Pancreas (tissue), 10 donors: Measurements from ENCODE around the gene CST9L. TPM values are rescaled to one million over a fixed set of nuclear protein-coding genes. Genes with fewer than 3 reads are reported as not detected.
A peak's percentile ranks its signal among the peaks of the same experiment; 100 is the strongest.

Source experiments
- ATAC-seq, 4 donors: fragments of 200-7000 bp; cut with Tn5 transposase; one replicate each; pipeline versions ENCODE4 v1.8.0 to v1.9.1; 2020; ENCODE audit warnings: mild to moderate bottlenecking in 4 of 4, moderate library complexity in 4 of 4
- DNase-seq, 6 donors: peaks; one replicate each; pipeline ENCODE4 v3.0.0-alpha.2; 2020
- FAIRE-seq: peaks from 2 replicates; lab custom pipeline; 2012; peaks lifted over from hg19 to GRCh38; lab: Jason Lieb, UNC
- H3K27ac ChIP-seq, 4 donors: fragments of 200-600 bp; sonication (generic); 1 replicate in 3 of 4; 2 replicates in 1 of 4; pipeline versions ENCODE4 v1.5.0 to v1.8.0; 2020
- H3K27me3 ChIP-seq, 4 donors: fragments of 200-600 bp; one replicate each; pipeline ENCODE4 v1.8.0; 2021
- H3K36me3 ChIP-seq, 3 donors: fragments of 200-600 bp; sonication (generic) in 1 of 3; one replicate each; pipeline versions ENCODE4 v1.5.0 to v1.8.0; 2020 to 2021
- H3K4me1 ChIP-seq, 3 donors: fragments of 200-600 bp; one replicate each; pipeline ENCODE4 v1.8.0; 2021
- H3K4me3 ChIP-seq, 4 donors: fragments of 200-600 bp; sonication (generic) in 2 of 4; one replicate each; pipeline versions ENCODE4 v1.5.0 to v1.8.0; 2020 to 2021
- H3K9me3 ChIP-seq, 4 donors: fragments of 200-600 bp; one replicate each; pipeline ENCODE4 v1.8.0; 2021
- WGBS, 2 donors: extraction: QIAGEN DNeasy Blood & Tissue Kit; methylation state at CpG; one replicate each; pipeline ENCODE4 v1.1.7; 2013; 5-methylcytosine and 5-hydroxymethylcytosine counted together
- intact Hi-C, 3 donors: fragments of 100-400 bp; cut with DNase I; formaldehyde crosslinking; loops; one replicate each; pipeline versions ENCODE4 v1.11.1 to v1.14.2; 2022
- polyA plus RNA-seq, 2 donors: library from polyadenylated mRNA; stranded (reverse); fragments of 200-250 nt; gene quantifications; one replicate each; pipeline ENCODE4 v1.2.3, GENCODE V29; 2013
- total RNA-seq, 6 donors: library from RNA; stranded (reverse); fragmentation: NEBNext Ultra II Directional in 4 of 6; extraction: Animal tissue kit (Norgen Biotek cat#: 25700) in 4 of 6; gene quantifications; one replicate each; pipeline versions ENCODE4 v1.2.1 to v1.2.4, GENCODE V29; 2021 to 2023
- TF ChIP-seq, protein P1 (sequence below), 4 donors: fragments of 200-600 bp; sonication (generic) in 3 of 4; IDR thresholded peaks; one replicate each; pipeline versions ENCODE4 v1.5.0 to v1.8.0; 2021; ENCODE audit warnings: antibody characterized with exemption in 4 of 4
- donor health status: healthy with polysubstance abuse.
- donor health status: DM: no; HTN: no; CAD: no; lungs with moderate emphysema.
- donor health status: DM: no; HTN: no; CAD: no.
- donor health status: control.
- donor health status: control.
- donor health status: Bipolar disorder and iron deficiency.
- donor health status: DM: yes; HTN: yes; CAD: no.
- donor health status: DM: no; HTN: no; CAD: no.
- donor health status: DM: no; HTN: no; CAD: no.
- donor health status: DM: yes; HTN: yes; CAD: no.

CST9L gene
- total and polyA plus RNA-seq, 8 donors: not detected

DNA sequence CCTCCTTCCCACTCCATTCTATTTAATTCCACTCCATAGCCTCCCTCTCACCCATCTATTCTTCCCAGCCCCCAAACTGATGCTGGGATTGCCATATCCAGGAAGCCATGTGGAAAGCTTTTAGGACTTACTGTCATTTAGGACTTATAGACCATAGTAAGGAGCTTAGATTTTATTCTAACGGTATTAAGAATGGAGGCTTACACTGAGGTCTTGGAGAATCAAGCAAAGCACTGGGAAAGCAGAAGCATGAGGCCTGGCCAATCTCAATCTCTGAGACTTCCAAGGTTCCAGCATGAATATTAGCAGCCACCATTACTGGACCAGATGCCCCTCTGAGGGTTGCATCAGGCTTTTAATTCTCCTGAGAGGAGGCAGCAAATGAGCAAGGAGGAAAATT, 36.0 kb upstream of the CST9L start:
- 49 to 76% methylated on average over 1 of the region's 1 CpG for WGBS, 2 donors

DNA sequence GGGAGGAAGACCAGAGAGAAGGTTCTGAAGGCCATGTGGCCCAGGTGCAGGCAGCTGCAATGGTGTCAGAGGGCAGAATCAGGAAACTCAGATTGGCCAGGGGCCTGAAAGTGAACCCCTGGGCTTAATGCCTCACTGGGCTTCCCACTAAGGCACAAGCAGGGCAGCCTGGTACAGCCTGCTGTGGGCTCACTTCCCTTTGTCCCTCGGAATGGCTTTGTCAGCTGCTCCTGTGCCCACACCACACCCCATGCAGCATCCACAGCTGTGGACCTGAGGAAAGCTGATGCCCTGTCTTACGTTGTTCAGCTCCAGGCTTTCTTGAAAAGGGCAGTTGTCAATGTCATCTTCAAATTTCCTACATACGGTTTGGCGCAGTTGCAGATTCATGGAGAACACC, 35.0 kb upstream of the CST9L start:
- DNase-seq (peak in 1 of 6 donors; percentile 16), FAIRE-seq (no peak), ATAC-seq (no peak)
- Histone ChIP-seq H3K9me3 (no peaks in the 10 kb centered on the region), H3K36me3 (no peaks in the 10 kb centered on the region), H3K27ac (no peak overlapping the region), H3K4me3 (no peak overlapping the region), H3K4me1 (no peaks in the 10 kb centered on the region), H3K27me3 (no peaks in the 10 kb centered on the region)
- 75 to 80% methylated on average over 4 of the region's 4 CpGs for WGBS, 2 donors
- TF ChIP-seq, protein P1, sequence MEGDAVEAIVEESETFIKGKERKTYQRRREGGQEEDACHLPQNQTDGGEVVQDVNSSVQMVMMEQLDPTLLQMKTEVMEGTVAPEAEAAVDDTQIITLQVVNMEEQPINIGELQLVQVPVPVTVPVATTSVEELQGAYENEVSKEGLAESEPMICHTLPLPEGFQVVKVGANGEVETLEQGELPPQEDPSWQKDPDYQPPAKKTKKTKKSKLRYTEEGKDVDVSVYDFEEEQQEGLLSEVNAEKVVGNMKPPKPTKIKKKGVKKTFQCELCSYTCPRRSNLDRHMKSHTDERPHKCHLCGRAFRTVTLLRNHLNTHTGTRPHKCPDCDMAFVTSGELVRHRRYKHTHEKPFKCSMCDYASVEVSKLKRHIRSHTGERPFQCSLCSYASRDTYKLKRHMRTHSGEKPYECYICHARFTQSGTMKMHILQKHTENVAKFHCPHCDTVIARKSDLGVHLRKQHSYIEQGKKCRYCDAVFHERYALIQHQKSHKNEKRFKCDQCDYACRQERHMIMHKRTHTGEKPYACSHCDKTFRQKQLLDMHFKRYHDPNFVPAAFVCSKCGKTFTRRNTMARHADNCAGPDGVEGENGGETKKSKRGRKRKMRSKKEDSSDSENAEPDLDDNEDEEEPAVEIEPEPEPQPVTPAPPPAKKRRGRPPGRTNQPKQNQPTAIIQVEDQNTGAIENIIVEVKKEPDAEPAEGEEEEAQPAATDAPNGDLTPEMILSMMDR (IDR thresholded peaks at IDR 0.05): no peak
- intact Hi-C loops: loop anchor here in 1 of 3 donors (10.0 kb wide), 1 partner anchor 159 kb away; no protein-coding TSS in a partner anchor

More for the DNA sequence above, 36.0 kb upstream of the CST9L start:
- H3K27ac ChIP-seq: no peak overlapping the region
- H3K27me3 ChIP-seq: no peaks in the 10 kb centered on the region
- no peak for FAIRE-seq
- no peaks in the 10 kb centered on the region for H3K4me1 ChIP-seq
- TF ChIP-seq, protein P1 (IDR thresholded peaks at IDR 0.05): no peak
- intact Hi-C loops: loop anchor here in 1 of 3 donors (10.0 kb wide), 1 partner anchor 160 kb away; no protein-coding TSS in a partner anchor
- H3K4me3 ChIP-seq: no peak overlapping the region
- no peaks in the 10 kb centered on the region for H3K9me3 ChIP-seq
- H3K36me3 ChIP-seq: no peaks in the 10 kb centered on the region
- ATAC-seq: no peak
- DNase-seq: no peak

DNA sequence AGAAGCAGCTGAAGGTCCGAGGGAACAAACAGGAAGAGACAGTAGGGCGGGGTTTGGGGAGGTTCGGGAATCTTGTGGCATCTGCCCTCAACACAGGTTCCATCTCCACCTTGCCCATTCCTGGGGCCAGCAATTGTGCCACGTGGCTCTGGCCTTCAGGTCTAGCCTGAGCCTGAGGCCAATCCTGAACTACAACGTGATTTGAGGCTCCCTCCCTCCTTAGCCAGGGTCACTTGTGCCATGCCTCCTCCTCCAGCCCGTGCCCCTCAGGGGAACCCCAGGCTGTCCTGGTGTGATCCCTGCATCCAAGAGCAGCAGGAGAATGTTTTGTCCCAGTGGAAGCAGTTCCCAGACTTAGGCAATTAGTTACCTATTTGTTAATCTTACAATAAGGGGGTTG, 34.4 kb upstream of the CST9L start:
- H3K9me3 ChIP-seq: no peaks in the 10 kb centered on the region
- H3K27me3 ChIP-seq: no peaks in the 10 kb centered on the region
- no peaks in the 10 kb centered on the region for H3K36me3 ChIP-seq
- no peak overlapping the region for H3K27ac ChIP-seq
- intact Hi-C loops: loop anchor here in 1 of 3 donors (10.0 kb wide), 1 partner anchor 158 kb away; no protein-coding TSS in a partner anchor
- FAIRE-seq (no peak), ATAC-seq (no peak), DNase-seq (peak in 1 of 6 donors; percentile 27)
- no peaks in the 10 kb centered on the region for H3K4me1 ChIP-seq
- no peak overlapping the region for H3K4me3 ChIP-seq
- WGBS, 2 donors: 52 to 56% methylated on average over 6 of the region's 6 CpGs
- TF ChIP-seq, protein P1 (IDR thresholded peaks at IDR 0.05): no peak

DNA sequence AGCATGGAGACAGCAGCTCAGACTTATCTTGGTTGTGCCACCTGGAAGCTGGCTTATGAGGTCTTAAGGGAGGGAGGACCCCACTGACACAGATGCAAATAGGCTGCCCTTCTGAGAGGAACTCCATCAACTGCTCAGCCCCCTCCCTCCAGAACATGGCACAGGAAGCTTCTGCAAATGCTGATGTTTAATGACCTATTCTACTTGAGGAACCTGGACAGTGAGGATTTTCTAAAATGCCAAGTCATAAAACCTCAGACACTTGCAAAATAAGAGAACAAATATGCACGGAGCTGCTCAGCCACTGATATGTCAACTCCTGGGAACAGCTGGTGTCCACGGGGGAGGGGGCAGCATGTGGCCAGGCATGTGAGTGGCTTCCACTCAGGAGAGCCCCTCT, 34.0 kb upstream of the CST9L start:
- H3K27ac ChIP-seq: no peak overlapping the region
- WGBS, 2 donors: 51 to 59% methylated on average over 2 of the region's 2 CpGs
- no peaks in the 10 kb centered on the region for H3K9me3 ChIP-seq

DNA sequence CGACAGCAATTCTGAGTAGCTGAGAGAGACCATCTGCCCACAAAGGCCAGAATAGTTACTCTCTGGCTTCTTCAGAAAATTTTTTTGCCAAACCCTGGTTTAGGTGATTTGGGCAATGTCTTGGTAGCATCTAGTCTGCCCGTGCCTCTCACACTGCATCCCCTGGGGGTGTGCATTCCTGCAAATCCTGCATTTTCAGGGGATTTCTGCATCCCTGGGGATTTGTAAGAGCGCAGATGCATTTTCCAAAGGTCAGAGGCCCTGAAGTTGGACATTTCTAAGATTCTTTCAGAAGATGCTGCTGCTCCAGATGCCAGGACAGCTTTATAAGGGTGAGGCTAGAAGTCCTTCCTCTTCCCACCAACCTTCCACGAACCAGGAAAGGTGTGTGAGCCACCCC, 33.4 kb upstream of the CST9L start:
- TF ChIP-seq, protein P1 (IDR thresholded peaks at IDR 0.05): no peak
- Histone ChIP-seq H3K27me3 (no peaks in the 10 kb centered on the region), H3K4me3 (no peak overlapping the region), H3K9me3 (no peaks in the 10 kb centered on the region), H3K27ac (no peak overlapping the region), H3K36me3 (no peaks in the 10 kb centered on the region), H3K4me1 (no peaks in the 10 kb centered on the region)
- DNase-seq (no peak), FAIRE-seq (no peak), ATAC-seq (no peak)
- 63 to 75% methylated on average over 4 of the region's 4 CpGs for WGBS, 2 donors
- intact Hi-C loops: loop anchor here in 1 of 3 donors (10.0 kb wide), 1 partner anchor 157 kb away; no protein-coding TSS in a partner anchor

More for the DNA sequence above, 34.0 kb upstream of the CST9L start:
- TF ChIP-seq, protein P1 (IDR thresholded peaks at IDR 0.05): no peak
- no peak for DNase-seq
- intact Hi-C loops: loop anchor here in 1 of 3 donors (10.0 kb wide), 1 partner anchor 157 kb away; no protein-coding TSS in a partner anchor
- Histone ChIP-seq H3K36me3 (no peaks in the 10 kb centered on the region), H3K27me3 (no peaks in the 10 kb centered on the region), H3K4me3 (no peak overlapping the region), H3K4me1 (no peaks in the 10 kb centered on the region)
- ATAC-seq: no peak
- FAIRE-seq: no peak
